HG03565 (cell line): ENCODE measurements around the gene RPE65.
"Not testable (repeated sequence)": the region's sequence is repeated elsewhere in the genome, so short reads cannot be mapped to it uniquely, and the experiment has no call there.

Source experiments
- ATAC-seq: cut with Tn5 transposase; IDR thresholded peaks from one replicate; pipeline ENCODE4 v1.9.1; 2021; ENCODE audit warnings: mild to moderate bottlenecking, moderate library complexity; ENCODE audit not compliant: unreplicated experiment

The RPE65 gene

GRCh38 chr1:68449901-68450300 is at the start of gene RPE65:
Gene RPE65, minus strand, starts transcription at chr1:68449954. Its CDS starts 49 bp downstream, at chr1:68449905.
- ATAC-seq, result no peak

- peak; percentile 3 for ATAC-seq
Observed at GRCh38 chr1:68497358-68497698, 47.6 kb upstream of the RPE65 start.

GRCh38 chr1:68496680-68497357 is 47.1 kb upstream of the RPE65 start, which contains the start of gene DEPDC1:
Gene DEPDC1, minus strand, starts transcription at chr1:68497082. Its CDS starts 83 bp downstream, at chr1:68496999.
- ATAC-seq, result peak; percentile 95

- ATAC-seq, result no peak
Observed at GRCh38 chr1:68495968-68496679, 46.4 kb upstream of the RPE65 start.

- no peak for ATAC-seq
Observed at GRCh38 chr1:68495532-68495931, 45.8 kb upstream of the RPE65 start.

- no peak for ATAC-seq
Observed at GRCh38 chr1:68493193-68493592, 43.4 kb upstream of the RPE65 start.

- ATAC-seq, result not testable (repeated sequence)
Observed at GRCh38 chr1:68492255-68492654, 42.5 kb upstream of the RPE65 start.

- no peak for ATAC-seq
Observed at GRCh38 chr1:68490046-68490651, 40.4 kb upstream of the RPE65 start.

GRCh38 chr1:68485431-68486022 is 35.8 kb upstream of the RPE65 start:
- ATAC-seq, result no peak

- ATAC-seq, result no peak
Observed at GRCh38 chr1:68484618-68485017, 34.9 kb upstream of the RPE65 start.

GRCh38 chr1:68481041-68481440 is 31.3 kb upstream of the RPE65 start:
- ATAC-seq, result no peak

- no peak for ATAC-seq
Observed at GRCh38 chr1:68479501-68479900, 29.7 kb upstream of the RPE65 start.

- no peak for ATAC-seq
Observed at GRCh38 chr1:68478662-68479061, 28.9 kb upstream of the RPE65 start.

GRCh38 chr1:68476626-68477025 is 26.9 kb upstream of the RPE65 start:
- ATAC-seq, result not testable (repeated sequence)

- no peak for ATAC-seq
Observed at GRCh38 chr1:68473060-68473459, 23.3 kb upstream of the RPE65 start.

- no peak for ATAC-seq
Observed at GRCh38 chr1:68470388-68470970, 20.7 kb upstream of the RPE65 start.

GRCh38 chr1:68464891-68465290 is 15.1 kb upstream of the RPE65 start:
- ATAC-seq, result no peak

GRCh38 chr1:68460935-68461334 is 11.2 kb upstream of the RPE65 start:
- ATAC-seq, result no peak

GRCh38 chr1:68459796-68460195 is 10.0 kb upstream of the RPE65 start:
- no peak for ATAC-seq

GRCh38 chr1:68459091-68459490 is 9.3 kb upstream of the RPE65 start:
- ATAC-seq, result no peak

GRCh38 chr1:68456202-68456601 is 6.4 kb upstream of the RPE65 start:
- no peak for ATAC-seq
